B cell (primary cell): ENCODE results near the gene FARSB. TPM values are rescaled to one million over a fixed set of nuclear protein-coding genes. Genes with fewer than 3 reads are reported as not detected.

Experiments
- ATAC-seq: fragments of 200-7000 bp; cut with Tn5 transposase; one replicate; pipeline ENCODE4 v1.10.0; 2021; ENCODE audit warnings: low read depth, mild to moderate bottlenecking, moderate number of reproducible peaks, moderate library complexity
- CTCF ChIA-PET: fragments of 350-600 bp; sonication (Branson Sonifier 250); formaldehyde crosslinking; loops from one replicate; lab custom pipeline; 2021; ENCODE audit warnings: antibody characterized with exemption, inconsistent platforms; lab: Charles Lee
- POLR2A ChIA-PET: fragments of 350-600 bp; sonication (Branson Sonifier 250); formaldehyde crosslinking; loops from one replicate; lab custom pipeline; 2021; ENCODE audit warnings: antibody characterized with exemption; lab: Charles Lee
- DNase-seq: peaks from one replicate; pipeline ENCODE4 v3.0.0; 2013
- H2AFZ ChIP-seq: 2 replicates; pipeline ENCODE4 v1.6.1; 2012; ENCODE audit warnings: mild to moderate bottlenecking, low read depth, low read length; ENCODE audit not compliant: insufficient read depth, poor library complexity, severe bottlenecking
- H3K27ac ChIP-seq, 2 donors: 1 replicate in 1 of 2; 2 replicates in 1 of 2; pipeline ENCODE4 v1.5.1; 2012 to 2013; ENCODE audit warnings: low read length in 2 of 2, mild to moderate bottlenecking in 2 of 2, moderate library complexity in 1 of 2
- H3K27me3 ChIP-seq, 4 experiments: fragments of 200-600 bp in 1 of 4; sonication (generic) in 1 of 4; replicated peaks in 1 of 4; 1 replicate in 2 of 4; 2 replicates in 2 of 4; pipeline versions ENCODE4 v1.6.1 to v1.7.0; 2013 to 2016; ENCODE audit warnings: low read length in 3 of 4, mild to moderate bottlenecking in 2 of 4, mixed read lengths in 1 of 4, moderate library complexity in 1 of 4; ENCODE audit not compliant: insufficient read depth in 4 of 4, control insufficient read depth in 3 of 4; ENCODE audit errors: control extremely low read depth in 1 of 4
- H3K36me3 ChIP-seq, 2 experiments: replicated peaks in 1 of 2; 1 replicate in 1 of 2; 2 replicates in 1 of 2; pipeline versions ENCODE4 v1.6.1 to v1.7.1; 2013; ENCODE audit warnings: low read length in 1 of 2; ENCODE audit not compliant: insufficient read depth in 2 of 2, control insufficient read depth in 1 of 2; ENCODE audit errors: control extremely low read depth in 1 of 2, extremely low read depth in 1 of 2
- H3K4me1 ChIP-seq, 2 donors: fragments of 200-600 bp in 1 of 2; sonication (generic) in 1 of 2; 1 replicate in 1 of 2; 2 replicates in 1 of 2; pipeline versions ENCODE4 v1.5.1 to v1.6.1; 2013 to 2017; ENCODE audit warnings: low read length in 2 of 2; ENCODE audit not compliant: control insufficient read depth in 2 of 2, insufficient read depth in 2 of 2
- H3K4me2 ChIP-seq: replicated peaks from 2 replicates; pipeline ENCODE3; 2012; ENCODE audit warnings: mild to moderate bottlenecking, low read depth, low read length; ENCODE audit not compliant: poor library complexity, severe bottlenecking
- H3K4me3 ChIP-seq, 5 experiments: fragments of 200-600 bp in 1 of 5; sonication (generic) in 1 of 5; 1 replicate in 3 of 5; 2 replicates in 2 of 5; pipeline versions ENCODE4 v1.5.1 to v1.7.0; 2011 to 2016; ENCODE audit warnings: low read length in 4 of 5, mild to moderate bottlenecking in 4 of 5, low read depth in 2 of 5, control low read depth in 1 of 5, moderate library complexity in 1 of 5; ENCODE audit not compliant: insufficient read depth in 1 of 5; ENCODE audit errors: control extremely low read depth in 1 of 5, extremely low read depth in 1 of 5
- H3K79me2 ChIP-seq: fragments of 200-600 bp; sonication (generic); one replicate; pipeline ENCODE4 v1.6.0; 2016; ENCODE audit warnings: low read length; ENCODE audit not compliant: control insufficient read depth, insufficient read depth
- H3K9ac ChIP-seq: fragments of 200-600 bp; sonication (generic); 2 replicates; pipeline ENCODE4 v1.6.1; 2017; ENCODE audit warnings: mild to moderate bottlenecking, low read length, moderate library complexity
- H3K9me3 ChIP-seq, 3 donors: one replicate each; pipeline versions ENCODE4 v1.6.1 to v1.7.1; 2013; ENCODE audit warnings: low read length in 2 of 3; ENCODE audit not compliant: control insufficient read depth in 2 of 3, insufficient read depth in 1 of 3; ENCODE audit errors: control extremely low read depth in 1 of 3
- H4K20me1 ChIP-seq: 2 replicates; pipeline ENCODE4 v1.6.0; 2012; ENCODE audit warnings: mild to moderate bottlenecking, low read length; ENCODE audit not compliant: insufficient read depth, control insufficient read depth, poor library complexity, severe bottlenecking
- H3K27ac Mint-ChIP-seq: one replicate; pipeline ENCODE4 v1.8.0; 2021; ENCODE audit warnings: mixed read lengths
- H3K27me3 Mint-ChIP-seq: one replicate; pipeline ENCODE4 v1.8.0; 2021; ENCODE audit warnings: mixed read lengths
- H3K4me1 Mint-ChIP-seq: one replicate; pipeline ENCODE4 v1.8.0; 2021; ENCODE audit warnings: mixed read lengths
- H3K4me3 Mint-ChIP-seq: one replicate; pipeline ENCODE4 v1.8.0; 2021; ENCODE audit warnings: mixed read lengths
- H3K9me3 Mint-ChIP-seq: one replicate; pipeline ENCODE4 v1.8.0; 2022; ENCODE audit warnings: mixed read lengths; ENCODE audit not compliant: insufficient read depth
- CTCF ChIP-seq: fragments of 200-600 bp; IDR thresholded peaks from one replicate; pipeline ENCODE4 v1.8.0; 2022; ENCODE audit warnings: antibody characterized with exemption, mild to moderate bottlenecking
- EZH2 ChIP-seq: IDR thresholded peaks from 2 replicates; pipeline ENCODE4 v1.6.1; 2012; ENCODE audit warnings: borderline replicate concordance, low read depth, mild to moderate bottlenecking, moderate library complexity, low read length; ENCODE audit not compliant: insufficient read depth, poor library complexity, severe bottlenecking
- WGBS: methylation state at CpG from one replicate; pipeline ENCODE4 v1.1.5; 2013; ENCODE audit warnings: missing lambda C conversion rate; ENCODE audit not compliant: insufficient coverage; 5-methylcytosine and 5-hydroxymethylcytosine counted together
- intact Hi-C: fragments of 100-400 bp; cut with micrococcal nuclease; formaldehyde crosslinking; loops from one replicate; pipeline ENCODE4 v1.10.0; 2022
- polyA plus RNA-seq: library from polyadenylated mRNA; depleted of rRNA; stranded (reverse); fragments of >200 nt; gene quantifications from 2 replicates; pipeline ENCODE4 v1.2.3, GENCODE V29; 2012
- total RNA-seq, 2 donors: library from RNA; stranded (reverse); fragments of 120-200 nt in 1 of 2; gene quantifications; 1 replicate in 1 of 2; 2 replicates in 1 of 2; pipeline versions ENCODE4 v1.2.3 to v1.2.4, GENCODE V29; 2013 to 2022

The FARSB gene
- total and polyA plus RNA-seq, 2 donors (not counting 1 experiment from before 2014, with no cell fraction given): 9.2 to 10.2 TPM

DNA sequence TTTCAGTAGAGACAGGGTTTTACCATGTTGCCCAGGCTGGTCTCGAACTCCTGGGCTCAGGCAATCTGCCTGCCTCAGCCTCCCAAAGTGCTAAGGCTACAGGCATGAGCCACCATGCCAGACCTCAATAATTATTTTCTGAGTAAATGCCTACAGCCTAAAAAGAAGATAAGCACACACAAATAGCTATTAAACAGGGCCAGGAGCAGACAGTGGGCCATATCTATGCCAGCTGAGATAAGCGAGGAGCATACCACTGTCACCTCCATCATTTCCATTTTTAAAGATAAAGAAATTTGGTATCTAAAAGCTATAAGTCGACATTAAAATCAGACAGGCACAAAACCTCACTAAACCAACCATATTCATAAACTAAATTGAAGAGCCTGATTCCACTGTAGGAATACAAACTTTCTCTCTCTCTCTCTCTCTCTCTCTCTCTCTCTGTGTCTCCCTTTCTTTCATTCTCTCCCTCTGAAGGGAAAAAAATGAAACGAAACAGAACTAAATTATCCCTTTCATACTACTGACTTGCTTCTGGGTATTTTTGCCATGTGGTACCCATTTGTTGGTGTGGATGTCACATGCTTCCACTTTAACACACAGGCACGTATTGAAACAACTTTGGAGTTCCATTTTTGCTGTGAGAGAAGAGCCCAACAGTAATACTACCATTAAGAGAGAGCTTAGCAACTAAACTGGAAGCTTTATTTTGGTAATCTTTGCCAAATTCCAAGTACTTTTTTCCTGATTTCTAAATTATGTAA lies 51.0 kb downstream of the FARSB start:
- no peaks in the 10 kb centered on the region for H3K4me1 Mint-ChIP-seq
- POLR2A ChIA-PET: no interaction called here

More for the DNA sequence above, 51.0 kb downstream of the FARSB start:
- H3K4me2 ChIP-seq: no peak overlapping the region
- H3K27ac Mint-ChIP-seq: no peak overlapping the region
- H3K27ac ChIP-seq: no peak overlapping the region
- H3K27me3 Mint-ChIP-seq: no peaks in the 10 kb centered on the region
- peaks cover 2 to 21% of the 10 kb centered on the region in 2 experiments for H3K36me3 ChIP-seq
- H3K4me3 Mint-ChIP-seq: no peak overlapping the region
- WGBS: 100% methylated on average over 1 of the region's 5 CpGs
- no peak for DNase-seq
- no peak for TF ChIP-seq CTCF
- TF ChIP-seq EZH2: no peak
- H3K4me3 ChIP-seq: no peak overlapping the region
- no peaks in the 10 kb centered on the region for H3K79me2 ChIP-seq
- intact Hi-C loops: no loop called here
- no peaks in the 10 kb centered on the region for H4K20me1 ChIP-seq
- H3K4me1 ChIP-seq: no peaks in the 10 kb centered on the region
- H3K27me3 ChIP-seq: no peaks in the 10 kb centered on the region
- H3K9me3 Mint-ChIP-seq: no peaks in the 10 kb centered on the region
- CTCF ChIA-PET: interaction anchor here (0.6 kb wide), 1 partner anchor 370 kb away, joined by 3 read pairs; no protein-coding TSS in a partner anchor
- no peak overlapping the region for H3K9ac ChIP-seq
- no peaks in the 10 kb centered on the region for H3K9me3 ChIP-seq
- H2AFZ ChIP-seq: no peak overlapping the region
- no peak for ATAC-seq
